Mucosa of rectum (tissue), 2 donors: ENCODE data around the gene YES1.
"Not testable (repeated sequence)": the region's sequence is repeated elsewhere in the genome, so short reads cannot be mapped to it uniquely, and the experiment has no call there.

Source experiments
- H3K27ac ChIP-seq, 2 donors: one replicate each; pipeline ENCODE4 v1.7.0; 2013; ENCODE audit warnings: inconsistent platforms in 2 of 2, low read depth in 2 of 2, low read length in 2 of 2
- H3K27me3 ChIP-seq, 2 donors: one replicate each; pipeline ENCODE4 v1.7.0; 2013; ENCODE audit warnings: low read length in 2 of 2; ENCODE audit not compliant: control insufficient read depth in 2 of 2, insufficient read depth in 2 of 2
- H3K36me3 ChIP-seq, 2 donors: one replicate each; pipeline ENCODE4 v1.7.0; 2013; ENCODE audit warnings: low read length in 2 of 2; ENCODE audit not compliant: control insufficient read depth in 2 of 2, insufficient read depth in 2 of 2
- H3K4me1 ChIP-seq, 2 donors: one replicate each; pipeline ENCODE4 v1.7.0; 2013; ENCODE audit warnings: low read length in 2 of 2, mild to moderate bottlenecking in 1 of 2; ENCODE audit not compliant: control insufficient read depth in 2 of 2, insufficient read depth in 2 of 2
- H3K4me3 ChIP-seq, 2 donors: one replicate each; pipeline ENCODE4 v1.7.0; 2013; ENCODE audit warnings: low read length in 2 of 2
- H3K9ac ChIP-seq, 2 donors: one replicate each; pipeline ENCODE4 v1.7.0; 2013; ENCODE audit warnings: low read length in 2 of 2, low read depth in 1 of 2, mild to moderate bottlenecking in 1 of 2
- H3K9me3 ChIP-seq, 2 donors: one replicate each; pipeline ENCODE4 v1.7.0; 2013; ENCODE audit warnings: low read length in 2 of 2; ENCODE audit not compliant: control insufficient read depth in 2 of 2
- donor health status: healthy.
- donor health status: Normal muscosa, but diverticular disease.

Gene YES1

DNA sequence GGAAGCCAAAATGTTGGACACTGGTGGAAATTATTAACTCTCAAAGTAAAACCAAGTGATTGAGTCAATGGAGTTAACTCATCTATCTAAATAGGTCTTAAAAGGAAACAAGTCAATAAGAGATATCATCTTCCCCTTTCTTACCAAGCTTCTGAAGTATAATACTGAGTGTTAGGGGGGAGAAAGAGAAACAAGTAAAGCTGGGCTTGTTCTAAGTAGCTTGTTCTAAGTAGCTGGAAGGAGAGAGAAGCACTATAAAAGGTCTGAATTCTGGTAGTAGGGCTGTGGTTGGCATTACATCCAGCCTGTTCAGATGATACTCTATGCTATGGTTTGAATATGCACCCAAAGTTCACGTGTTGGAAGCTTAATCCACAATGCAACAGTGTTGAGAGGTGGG is 26.8 kb downstream of the YES1 start:
- H3K9ac ChIP-seq: no peak overlapping the region
- H3K9me3 ChIP-seq: no peaks in the 10 kb centered on the region
- H3K4me3 ChIP-seq: no peak overlapping the region
- H3K4me1 ChIP-seq: no peaks in the 10 kb centered on the region
- H3K36me3 ChIP-seq: no peaks in the 10 kb centered on the region
- no peaks in the 10 kb centered on the region for H3K27me3 ChIP-seq
- H3K27ac ChIP-seq: no peak overlapping the region

DNA sequence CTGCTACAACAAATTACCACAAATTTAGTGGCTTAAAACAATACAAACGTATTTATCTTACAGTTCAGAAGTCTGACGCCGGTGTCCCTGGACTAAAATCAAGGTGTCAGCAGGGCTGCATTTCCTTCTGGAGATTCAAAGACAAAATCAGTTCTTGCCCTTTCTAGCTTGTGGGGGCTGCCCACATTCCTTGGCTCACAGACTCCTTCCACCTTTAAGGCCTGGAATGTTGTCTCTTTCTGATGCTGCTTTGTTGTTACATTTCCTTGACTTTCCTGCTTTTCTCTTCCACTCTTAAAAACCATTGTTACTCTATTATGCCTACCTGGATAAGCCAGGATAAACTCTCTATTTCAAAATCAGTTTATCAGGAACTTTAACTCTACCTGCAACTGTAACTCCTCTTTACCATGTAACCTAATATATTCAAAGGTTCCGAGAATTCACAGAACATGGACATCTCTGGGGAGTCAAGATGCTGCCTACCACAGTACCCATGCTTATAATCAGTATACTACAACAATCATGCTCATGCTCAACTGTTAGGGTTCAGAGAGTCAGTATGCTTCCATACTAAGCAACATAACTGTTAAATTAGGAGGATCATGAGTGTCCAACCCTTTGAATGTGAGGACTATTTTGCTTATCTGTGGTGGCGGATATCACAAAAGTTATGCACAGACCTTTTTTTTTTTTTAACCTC is 27.4 kb downstream of the YES1 start:
- H3K27me3 ChIP-seq: no peaks in the 10 kb centered on the region
- no peak overlapping the region for H3K4me3 ChIP-seq
- H3K9ac ChIP-seq: no peak overlapping the region
- no peaks in the 10 kb centered on the region for H3K4me1 ChIP-seq
- no peaks in the 10 kb centered on the region for H3K9me3 ChIP-seq
- H3K36me3 ChIP-seq: no peaks in the 10 kb centered on the region
- no peak overlapping the region for H3K27ac ChIP-seq

DNA sequence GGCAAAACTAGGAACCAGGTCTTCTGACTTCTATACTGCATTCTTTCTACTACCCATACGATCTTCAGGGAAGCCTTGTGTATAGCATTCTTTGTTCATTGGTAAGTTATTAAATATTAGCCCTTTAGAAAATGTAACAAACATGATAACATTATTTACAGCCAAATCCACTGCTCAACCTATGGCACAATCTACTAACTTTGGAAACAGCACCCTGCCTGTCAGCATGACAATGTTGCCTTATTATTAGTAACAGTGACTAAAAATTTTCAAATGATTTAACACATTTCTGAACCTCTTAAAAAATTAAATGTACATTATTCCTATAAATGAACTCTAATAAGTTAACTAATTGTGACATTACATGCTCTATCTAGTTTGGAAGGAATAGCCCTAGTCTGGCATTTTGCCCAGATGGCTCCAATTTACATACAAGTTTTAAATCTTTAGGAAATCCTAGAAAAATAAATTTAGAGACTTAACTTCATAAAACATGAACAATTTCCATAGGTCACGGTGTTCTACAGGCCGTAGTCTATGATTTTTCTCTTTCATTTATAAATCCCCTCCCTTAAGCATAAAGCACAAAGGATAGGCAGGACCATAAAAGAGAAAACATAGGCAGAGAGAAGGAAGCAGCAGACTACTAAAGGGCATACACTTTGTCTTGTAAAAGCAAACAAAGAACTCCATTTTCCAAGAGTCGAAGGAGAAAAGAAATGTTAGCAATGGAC is 33.7 kb downstream of the YES1 start:
- Histone ChIP-seq H3K36me3 (no peaks in the 10 kb centered on the region), H3K27ac (peak overlapping the region; percentile 26 to 35), H3K4me1 (peaks cover 0 to 6% of the 10 kb centered on the region in 2 donors)

DNA sequence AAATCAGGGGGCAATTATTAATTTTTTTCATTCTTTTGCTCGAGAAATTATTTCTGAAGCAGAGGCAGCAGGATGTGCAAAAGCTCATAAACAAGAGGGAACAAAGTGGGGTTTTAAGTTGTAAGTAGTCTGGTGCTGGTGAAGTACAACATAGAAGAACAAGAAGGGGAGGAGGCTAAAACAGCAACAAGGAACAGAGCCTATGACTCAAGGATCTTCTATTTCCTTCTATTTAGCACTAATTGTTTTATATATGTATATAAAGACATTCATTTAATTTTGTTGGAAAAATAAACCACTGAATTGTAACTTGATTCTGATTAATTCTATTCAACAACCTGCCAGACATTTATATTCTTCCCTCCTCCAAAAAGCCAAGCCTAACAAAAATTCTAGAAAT is 35.0 kb downstream of the YES1 start:
- Histone ChIP-seq H3K4me1 (peaks cover 0 to 6% of the 10 kb centered on the region in 2 donors), H3K36me3 (no peaks in the 10 kb centered on the region)

More for the DNA sequence above, 33.7 kb downstream of the YES1 start:
- no peaks in the 10 kb centered on the region for H3K27me3 ChIP-seq
- peak overlapping the region in 1 of 2 donors; percentile 0 for H3K4me3 ChIP-seq
- no peaks in the 10 kb centered on the region for H3K9me3 ChIP-seq
- no peak overlapping the region for H3K9ac ChIP-seq

DNA sequence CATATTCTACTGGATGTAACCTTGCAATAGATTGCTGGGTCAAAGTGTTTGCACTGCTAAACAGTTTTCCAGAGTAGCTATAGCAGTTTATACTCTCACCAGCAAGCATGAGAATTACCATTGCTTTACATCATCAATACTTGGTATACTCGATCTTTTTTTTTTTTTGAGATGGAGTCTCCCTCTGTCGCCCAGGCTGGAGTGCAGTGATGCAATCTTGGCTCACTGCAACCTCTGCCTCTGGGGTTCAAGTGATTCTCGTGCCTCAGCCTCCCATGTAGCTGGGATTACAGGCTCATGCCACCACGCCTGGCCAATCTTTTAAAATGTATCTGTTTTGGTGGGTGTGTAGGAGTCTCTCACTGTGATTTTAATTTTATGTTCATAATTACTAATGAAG is 36.0 kb downstream of the YES1 start:
- not testable (repeated sequence) for H3K9ac ChIP-seq, H3K4me1 ChIP-seq, H3K4me3 ChIP-seq, H3K27ac ChIP-seq, H3K36me3 ChIP-seq, H3K9me3 ChIP-seq, H3K27me3 ChIP-seq

More for the DNA sequence above, 35.0 kb downstream of the YES1 start:
- H3K9ac ChIP-seq: no peak overlapping the region
- no peak overlapping the region for H3K4me3 ChIP-seq
- no peaks in the 10 kb centered on the region for H3K27me3 ChIP-seq
- H3K27ac ChIP-seq: no peak overlapping the region
- H3K9me3 ChIP-seq: no peaks in the 10 kb centered on the region

DNA sequence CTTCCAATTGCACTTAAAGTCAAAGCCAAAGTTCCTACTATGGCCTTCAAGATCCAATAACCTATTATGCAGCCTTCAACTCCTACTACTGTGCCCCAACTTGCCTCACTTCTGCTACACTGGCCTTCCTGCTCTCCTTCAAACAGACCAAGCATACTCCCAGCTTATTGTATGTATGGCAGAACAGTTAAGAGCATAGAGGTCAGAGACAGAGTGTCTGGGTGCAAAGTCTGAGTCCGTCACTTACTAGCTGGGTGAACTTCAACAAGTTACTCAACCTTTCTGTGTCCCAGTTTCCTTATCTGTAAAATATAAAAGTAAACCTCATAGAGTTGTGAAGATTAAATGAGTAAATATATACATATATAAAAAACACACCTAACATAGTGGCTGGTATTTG is 37.2 kb downstream of the YES1 start:
- Histone ChIP-seq H3K36me3 (no peaks in the 10 kb centered on the region), H3K4me1 (peaks cover 0 to 6% of the 10 kb centered on the region in 2 donors), H3K27me3 (no peaks in the 10 kb centered on the region), H3K9me3 (no peaks in the 10 kb centered on the region), H3K4me3 (no peak overlapping the region), H3K27ac (no peak overlapping the region), H3K9ac (no peak overlapping the region)

DNA sequence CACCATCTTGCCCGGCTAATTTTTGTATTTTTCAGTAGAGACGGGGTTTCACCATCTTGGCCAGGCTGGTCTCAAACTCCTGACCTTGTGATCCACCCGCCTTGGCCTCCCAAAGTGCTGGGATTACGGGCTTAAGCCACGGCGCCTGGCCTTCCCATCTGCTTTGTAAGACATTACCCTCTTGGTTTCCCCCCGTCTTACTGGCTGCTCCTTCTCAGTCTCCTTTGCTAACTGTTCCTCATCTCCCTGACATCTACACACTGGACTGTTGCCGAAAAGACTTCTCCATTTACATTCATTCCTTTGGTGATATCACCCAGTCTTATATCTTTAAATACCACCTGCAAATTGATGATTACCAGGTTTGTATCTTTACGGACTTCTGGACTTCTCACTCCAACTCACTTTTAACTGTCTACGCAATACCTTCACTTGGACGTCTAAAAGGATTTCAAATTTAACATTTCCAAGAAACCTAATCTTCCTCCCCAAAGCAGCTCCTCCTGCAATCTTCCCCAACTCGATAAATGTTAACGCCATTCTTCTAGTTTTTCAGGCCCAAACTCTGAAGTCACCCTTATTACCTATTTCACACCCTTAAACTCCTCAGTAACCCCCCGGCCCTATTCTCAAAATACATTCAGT is 37.9 kb downstream of the YES1 start:
- peaks cover 0 to 6% of the 10 kb centered on the region in 2 donors for H3K4me1 ChIP-seq
- H3K36me3 ChIP-seq: no peaks in the 10 kb centered on the region

DNA sequence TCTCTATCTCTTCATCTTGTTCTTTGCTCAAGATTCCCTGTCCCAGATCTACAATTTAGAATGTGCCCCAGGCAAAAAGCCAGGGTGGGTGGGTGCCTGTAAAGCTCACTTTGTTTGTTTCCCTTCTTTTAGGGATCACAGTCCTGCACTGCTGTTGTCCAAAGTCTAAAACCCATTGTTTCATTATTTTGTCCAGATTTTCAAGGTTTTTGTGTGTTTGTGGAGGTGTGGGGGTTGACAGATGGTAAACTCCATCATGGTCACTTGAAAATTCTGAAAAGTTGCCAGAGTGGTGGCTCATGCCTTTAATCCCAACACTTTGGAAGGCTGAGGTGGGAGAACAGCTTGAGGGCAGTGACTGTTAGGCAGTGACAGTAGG is 41.5 kb downstream of the YES1 start:
- Histone ChIP-seq H3K36me3 (no peaks in the 10 kb centered on the region), H3K27ac (no peak overlapping the region), H3K9me3 (no peaks in the 10 kb centered on the region), H3K4me3 (no peak overlapping the region), H3K27me3 (no peaks in the 10 kb centered on the region), H3K9ac (no peak overlapping the region), H3K4me1 (peaks cover 0 to 2% of the 10 kb centered on the region in 2 donors)

More for the DNA sequence above, 37.9 kb downstream of the YES1 start:
- Histone ChIP-seq H3K27ac (no peak overlapping the region), H3K9ac (no peak overlapping the region), H3K4me3 (no peak overlapping the region), H3K9me3 (no peaks in the 10 kb centered on the region), H3K27me3 (no peaks in the 10 kb centered on the region)

DNA sequence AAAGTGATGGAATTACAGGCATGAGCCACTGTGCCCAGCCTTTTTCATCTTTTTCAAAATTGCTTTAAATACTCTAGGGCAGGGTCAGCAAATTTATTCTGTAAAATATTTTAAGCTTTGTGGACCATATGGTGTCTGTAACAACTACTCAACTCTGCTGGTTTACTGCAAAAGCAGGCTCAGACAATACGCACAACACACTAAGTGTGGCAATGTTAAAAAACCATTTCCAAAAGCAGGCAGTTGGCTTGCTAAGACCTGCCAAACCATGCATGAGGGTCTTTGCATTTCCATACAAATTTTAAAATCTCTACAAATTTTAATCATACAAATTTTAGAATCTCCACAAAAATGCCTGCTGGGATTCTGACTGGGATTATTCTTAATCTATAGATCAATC is 44.1 kb downstream of the YES1 start:
- no peak overlapping the region for H3K4me3 ChIP-seq
- no peaks in the 10 kb centered on the region for H3K36me3 ChIP-seq
- H3K4me1 ChIP-seq: no peaks in the 10 kb centered on the region
- no peaks in the 10 kb centered on the region for H3K9me3 ChIP-seq
- H3K9ac ChIP-seq: no peak overlapping the region
- no peaks in the 10 kb centered on the region for H3K27me3 ChIP-seq
- no peak overlapping the region for H3K27ac ChIP-seq
